ENCODE data around the gene BMPR1A. TPM values are rescaled to one million over a fixed set of nuclear protein-coding genes. Genes with fewer than 3 reads are reported as not detected.

The BMPR1A gene
- total and polyA plus RNA-seq, 2 of the 4 experiments (the other 2 are of a cell fraction) = 15.9 to 93.7 TPM

GRCh38 chr10:86889997-86890396, 133.6 kb downstream of the BMPR1A start:
- dilution Hi-C loops (cut with HindIII; ENCODE audit: low sequenced_read_pairs, unreplicated experiment) = no loop called here

More at GRCh38 chr10:86889997-86890396, 133.6 kb downstream of the BMPR1A start:
- no peak overlapping the region for H4K8ac ChIP-seq (ENCODE audit: low read depth in 2 of 2, low read length in 2 of 2)
- no peak for DNase-seq
- H3K36me3 ChIP-seq (ENCODE audit: control insufficient read depth, insufficient read depth, low read length) = peaks cover 5% of the 10 kb centered on the region; the same call in 1 of the 2 replicates
- TF ChIP-seq MAFK (IDR thresholded peaks at IDR 0.05; ENCODE audit: low read depth, low read length) = no peak
- no peak for TF ChIP-seq CHD1 (IDR thresholded peaks at IDR 0.05; ENCODE audit: low read depth, low read length)
- no peak for TF ChIP-seq RAD21 (IDR thresholded peaks at IDR 0.05; ENCODE audit: low read length)
- TF ChIP-seq FOS (IDR thresholded peaks at IDR 0.05; ENCODE audit: low read depth, low read length) = no peak
- TF ChIP-seq MXI1 (IDR thresholded peaks at IDR 0.05; ENCODE audit: borderline replicate concordance, low read depth, low read length) = no peak
- TF ChIP-seq, protein P1, sequence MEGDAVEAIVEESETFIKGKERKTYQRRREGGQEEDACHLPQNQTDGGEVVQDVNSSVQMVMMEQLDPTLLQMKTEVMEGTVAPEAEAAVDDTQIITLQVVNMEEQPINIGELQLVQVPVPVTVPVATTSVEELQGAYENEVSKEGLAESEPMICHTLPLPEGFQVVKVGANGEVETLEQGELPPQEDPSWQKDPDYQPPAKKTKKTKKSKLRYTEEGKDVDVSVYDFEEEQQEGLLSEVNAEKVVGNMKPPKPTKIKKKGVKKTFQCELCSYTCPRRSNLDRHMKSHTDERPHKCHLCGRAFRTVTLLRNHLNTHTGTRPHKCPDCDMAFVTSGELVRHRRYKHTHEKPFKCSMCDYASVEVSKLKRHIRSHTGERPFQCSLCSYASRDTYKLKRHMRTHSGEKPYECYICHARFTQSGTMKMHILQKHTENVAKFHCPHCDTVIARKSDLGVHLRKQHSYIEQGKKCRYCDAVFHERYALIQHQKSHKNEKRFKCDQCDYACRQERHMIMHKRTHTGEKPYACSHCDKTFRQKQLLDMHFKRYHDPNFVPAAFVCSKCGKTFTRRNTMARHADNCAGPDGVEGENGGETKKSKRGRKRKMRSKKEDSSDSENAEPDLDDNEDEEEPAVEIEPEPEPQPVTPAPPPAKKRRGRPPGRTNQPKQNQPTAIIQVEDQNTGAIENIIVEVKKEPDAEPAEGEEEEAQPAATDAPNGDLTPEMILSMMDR (conservative IDR thresholded peaks at IDR 0.05; ENCODE audit: low read depth, low read length) = no peak
- no peak for TF ChIP-seq RCOR1 (IDR thresholded peaks at IDR 0.05; ENCODE audit: insufficient replicate concordance, low read length)
- no peak for TF ChIP-seq POLR2A (IDR thresholded peaks at IDR 0.05; ENCODE audit: low read depth, low read length)
- TF ChIP-seq CEBPB (IDR thresholded peaks at IDR 0.05; ENCODE audit: low read depth, low read length) = no peak
- TF ChIP-seq NFE2L2 (IDR thresholded peaks at IDR 0.05; ENCODE audit: low read depth, low read length) = no peak
- no peak for TF ChIP-seq RFX5 (IDR thresholded peaks at IDR 0.05; ENCODE audit: low read depth, low read length)
- TF ChIP-seq SMC3 (IDR thresholded peaks at IDR 0.05; ENCODE audit: low read depth, low read length) = no peak
- no peak for TF ChIP-seq MAZ (IDR thresholded peaks at IDR 0.05; ENCODE audit: borderline replicate concordance, low read depth, low read length)
- BruUV-seq (replicated peaks) = no TSS peak
- H4K91ac ChIP-seq (ENCODE audit: insufficient read depth, low read depth, low read length) = no peak overlapping the region
- ATAC-seq (ENCODE audit: low read depth) = no peak
- H3K4me3 ChIP-seq (ENCODE audit: insufficient read depth, low read depth, low read length) = no peak overlapping the region
- H2BK15ac ChIP-seq (ENCODE audit: low read depth, low read length) = no peak overlapping the region
- no peak overlapping the region for H3K9ac ChIP-seq (ENCODE audit: low read depth, low read length)
- POLR2A ChIA-PET (ENCODE audit: unreplicated experiment) = no interaction called here
- no peak overlapping the region for H2AK9ac ChIP-seq (replicated peaks; ENCODE audit: low read depth, low read length, poor library complexity)
- no peak overlapping the region for H2AFZ ChIP-seq (replicated peaks; ENCODE audit: low read length, poor library complexity)
- H4K5ac ChIP-seq (ENCODE audit: low read depth, low read length) = no peak overlapping the region
- no peak overlapping the region for H3K14ac ChIP-seq (replicated peaks; ENCODE audit: low read depth, low read length)
- H3K9me1 ChIP-seq (ENCODE audit: insufficient read depth, low read length) = peaks cover 5% of the 10 kb centered on the region
- H2AK5ac ChIP-seq (ENCODE audit: low read depth, low read length) = no peak overlapping the region
- H3K4ac ChIP-seq (ENCODE audit: low read depth, low read length) = no peak overlapping the region
- no peak overlapping the region for H3K56ac ChIP-seq (ENCODE audit: extremely low read depth, insufficient read depth, low read length)
- H4K20me1 ChIP-seq (ENCODE audit: insufficient read depth, low read length) = no peaks in the 10 kb centered on the region; the same call in 1 of the 2 replicates
- H3K4me1 ChIP-seq (ENCODE audit: control insufficient read depth, insufficient read depth, low read length) = no peaks in the 10 kb centered on the region; the same call in none of the 2 replicates
- H2BK20ac ChIP-seq (ENCODE audit: low read depth, low read length) = no peak overlapping the region
- no peaks in the 10 kb centered on the region for H3K27me3 ChIP-seq (ENCODE audit: control insufficient read depth, insufficient read depth, low read length)
- CTCF ChIA-PET = interaction anchor here (0.6 to 0.7 kb wide), 2 partner anchors 18 to 126 kb away, joined by 3 read pairs; no protein-coding TSS in a partner anchor
- no peak overlapping the region for H3K4me2 ChIP-seq (ENCODE audit: low read depth, low read length)
- H3K79me1 ChIP-seq (ENCODE audit: low read depth in 1 of 2, low read length in 2 of 2) = peaks cover 27 to 55% of the 10 kb centered on the region in 2 experiments
- no CpG with 5 or more reads among the region's 3 CpGs for WGBS, 2 experiments (ENCODE audit: extremely low coverage in 2 of 2, insufficient read length in 1 of 2)
- no peak overlapping the region for H3K27ac ChIP-seq (ENCODE audit: insufficient read depth, low read length)
- no peak overlapping the region for H3K18ac ChIP-seq (ENCODE audit: low read depth, low read length)
- H2BK120ac ChIP-seq (ENCODE audit: low read depth, low read length) = no peak overlapping the region
- no peak overlapping the region for H2BK5ac ChIP-seq (ENCODE audit: low read depth, low read length, poor library complexity, severe bottlenecking)
- H3K9me3 ChIP-seq (ENCODE audit: control insufficient read depth, insufficient read depth, low read length) = no peaks in the 10 kb centered on the region
- in situ Hi-C loops (cut with MboI; ENCODE audit: low sequenced_read_pairs) (loop anchor here (25.0 kb wide), 1 partner anchor 378 kb away; the partner anchor contains the start of gene WAPL), intact Hi-C loops (cut with micrococcal nuclease) (no loop called here)
- H3K23ac ChIP-seq (ENCODE audit: low read depth, low read length) = no peak overlapping the region
